ENCODE data around the gene SUN5.

SUN5 gene

GRCh38 chr20:33017542-33017941 is 13.3 kb upstream of the SUN5 start:
- DNase-seq (ENCODE audit: low spot score) = no peak
- Histone ChIP-seq H3K4me3 (no peak overlapping the region), H3K27ac (no peak overlapping the region)
- TF ChIP-seq, protein P1, sequence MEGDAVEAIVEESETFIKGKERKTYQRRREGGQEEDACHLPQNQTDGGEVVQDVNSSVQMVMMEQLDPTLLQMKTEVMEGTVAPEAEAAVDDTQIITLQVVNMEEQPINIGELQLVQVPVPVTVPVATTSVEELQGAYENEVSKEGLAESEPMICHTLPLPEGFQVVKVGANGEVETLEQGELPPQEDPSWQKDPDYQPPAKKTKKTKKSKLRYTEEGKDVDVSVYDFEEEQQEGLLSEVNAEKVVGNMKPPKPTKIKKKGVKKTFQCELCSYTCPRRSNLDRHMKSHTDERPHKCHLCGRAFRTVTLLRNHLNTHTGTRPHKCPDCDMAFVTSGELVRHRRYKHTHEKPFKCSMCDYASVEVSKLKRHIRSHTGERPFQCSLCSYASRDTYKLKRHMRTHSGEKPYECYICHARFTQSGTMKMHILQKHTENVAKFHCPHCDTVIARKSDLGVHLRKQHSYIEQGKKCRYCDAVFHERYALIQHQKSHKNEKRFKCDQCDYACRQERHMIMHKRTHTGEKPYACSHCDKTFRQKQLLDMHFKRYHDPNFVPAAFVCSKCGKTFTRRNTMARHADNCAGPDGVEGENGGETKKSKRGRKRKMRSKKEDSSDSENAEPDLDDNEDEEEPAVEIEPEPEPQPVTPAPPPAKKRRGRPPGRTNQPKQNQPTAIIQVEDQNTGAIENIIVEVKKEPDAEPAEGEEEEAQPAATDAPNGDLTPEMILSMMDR (IDR thresholded peaks at IDR 0.05) = no peak

- H3K4me3 ChIP-seq = no peak overlapping the region
- TF ChIP-seq, protein P1 (IDR thresholded peaks at IDR 0.05) = no peak
- H3K27ac ChIP-seq = no peak overlapping the region
- DNase-seq (ENCODE audit: low spot score) = no peak
Measured at GRCh38 chr20:33016581-33017109, 12.4 kb upstream of the SUN5 start.

DNA sequence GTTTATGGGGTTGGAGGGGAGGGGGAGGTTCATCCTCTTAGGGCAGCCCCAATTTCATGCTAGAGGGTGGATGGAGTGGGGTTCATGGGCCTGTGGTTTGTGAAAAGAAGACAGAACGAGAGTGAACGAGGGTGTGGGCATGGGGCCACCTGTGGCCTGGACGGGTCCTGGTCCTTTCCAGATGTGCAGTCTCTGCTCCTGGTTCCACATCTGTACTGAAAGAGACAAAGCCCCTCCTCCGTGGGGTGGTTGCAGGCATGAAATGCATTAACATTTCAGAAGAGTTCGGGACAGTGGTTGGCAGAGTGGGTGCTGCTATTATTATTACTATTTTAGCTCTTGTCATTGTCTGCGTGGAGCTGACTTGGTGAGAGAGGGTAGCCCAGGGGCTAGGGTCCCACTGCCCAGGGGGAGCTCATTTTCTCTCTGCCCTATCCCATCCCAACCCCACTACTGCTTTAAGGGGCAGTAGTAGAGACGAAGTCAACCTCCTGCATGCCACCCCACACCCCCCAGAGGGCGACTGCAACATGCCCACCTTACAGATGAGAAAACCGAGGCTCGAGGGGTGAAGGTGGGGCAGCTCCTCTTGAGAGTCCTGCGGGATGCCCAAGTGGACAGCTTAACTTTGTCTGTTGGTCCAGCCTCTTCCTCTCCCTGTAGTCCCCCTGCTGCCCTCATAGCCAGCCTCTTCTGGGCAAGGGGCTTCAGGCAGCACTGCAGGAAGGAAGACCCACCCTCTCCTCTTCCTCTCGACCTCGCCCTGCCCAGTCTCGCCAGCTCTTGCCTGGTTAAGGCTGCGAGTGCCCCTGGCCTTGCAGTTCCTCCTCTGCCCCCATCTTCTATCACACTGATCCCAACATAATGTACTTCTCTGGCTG is 11.7 kb upstream of the SUN5 start:
- TF ChIP-seq, protein P1 (IDR thresholded peaks at IDR 0.05) = no peak
- DNase-seq (ENCODE audit: low spot score) = no peak

DNA sequence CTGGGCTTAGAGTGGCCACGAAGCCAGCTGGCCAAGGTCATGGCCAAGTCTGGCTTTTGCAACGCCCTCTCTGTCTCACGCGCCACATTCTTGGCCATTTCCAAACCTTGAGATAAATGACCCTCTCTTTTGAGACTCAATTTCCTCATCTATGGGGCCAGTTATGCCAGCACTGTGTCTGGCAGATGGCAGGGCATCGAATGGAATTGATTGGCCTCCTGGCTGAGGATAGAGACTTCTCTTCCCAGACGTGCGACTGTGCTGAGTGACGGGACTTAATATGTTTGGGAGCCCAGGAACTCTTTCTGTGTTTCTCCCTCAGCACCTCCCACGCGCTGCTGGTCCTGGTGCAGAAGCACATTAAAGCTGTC is 10.9 kb upstream of the SUN5 start:
- DNase-seq (ENCODE audit: low spot score) = no peak
- Histone ChIP-seq H3K4me3 (no peak overlapping the region), H3K27ac (no peak overlapping the region)
- TF ChIP-seq, protein P1 (IDR thresholded peaks at IDR 0.05) = no peak

More for the DNA sequence above, 11.7 kb upstream of the SUN5 start:
- no peak overlapping the region for H3K4me3 ChIP-seq
- no peak overlapping the region for H3K27ac ChIP-seq

GRCh38 chr20:33014336-33015113 is 10.3 kb upstream of the SUN5 start:
- DNase-seq (ENCODE audit: low spot score) = no peak
- Histone ChIP-seq H3K4me3 (no peak overlapping the region), H3K27ac (no peak overlapping the region)
- TF ChIP-seq, protein P1 (IDR thresholded peaks at IDR 0.05) = no peak

GRCh38 chr20:33013701-33014326 is 9.6 kb upstream of the SUN5 start:
- TF ChIP-seq, protein P1 (IDR thresholded peaks at IDR 0.05) = no peak
- no peak for DNase-seq (ENCODE audit: low spot score)
- no peak overlapping the region for H3K27ac ChIP-seq
- H3K4me3 ChIP-seq = no peak overlapping the region

Data from coronary artery (tissue), 2 donors.